ENCODE results near the gene UCHL3.

UCHL3 gene

DNA sequence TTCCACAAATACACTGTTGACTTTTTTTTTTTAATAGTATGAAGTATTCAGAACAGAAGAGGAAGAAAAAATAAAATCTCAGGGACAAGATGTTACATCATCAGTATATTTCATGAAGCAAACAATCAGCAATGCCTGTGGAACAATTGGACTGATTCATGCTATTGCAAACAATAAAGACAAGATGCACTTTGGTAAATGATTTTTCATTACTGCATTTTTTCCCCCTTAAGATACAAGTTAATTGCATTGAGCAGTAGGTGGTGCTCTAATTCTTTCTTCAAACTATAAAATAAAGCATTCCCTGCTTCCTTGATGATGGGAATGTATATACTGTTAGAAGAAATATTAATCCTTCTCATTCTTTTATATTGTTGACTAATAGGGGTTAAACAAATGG, 17.1 kb downstream of the UCHL3 start:
- in situ Hi-C loops (cut with MboI; ENCODE audit: low pct_unique_long_range_greater_than_20kb, low sequenced_read_pairs, unreplicated experiment), result no loop called here
- TF ChIP-seq, protein P1, sequence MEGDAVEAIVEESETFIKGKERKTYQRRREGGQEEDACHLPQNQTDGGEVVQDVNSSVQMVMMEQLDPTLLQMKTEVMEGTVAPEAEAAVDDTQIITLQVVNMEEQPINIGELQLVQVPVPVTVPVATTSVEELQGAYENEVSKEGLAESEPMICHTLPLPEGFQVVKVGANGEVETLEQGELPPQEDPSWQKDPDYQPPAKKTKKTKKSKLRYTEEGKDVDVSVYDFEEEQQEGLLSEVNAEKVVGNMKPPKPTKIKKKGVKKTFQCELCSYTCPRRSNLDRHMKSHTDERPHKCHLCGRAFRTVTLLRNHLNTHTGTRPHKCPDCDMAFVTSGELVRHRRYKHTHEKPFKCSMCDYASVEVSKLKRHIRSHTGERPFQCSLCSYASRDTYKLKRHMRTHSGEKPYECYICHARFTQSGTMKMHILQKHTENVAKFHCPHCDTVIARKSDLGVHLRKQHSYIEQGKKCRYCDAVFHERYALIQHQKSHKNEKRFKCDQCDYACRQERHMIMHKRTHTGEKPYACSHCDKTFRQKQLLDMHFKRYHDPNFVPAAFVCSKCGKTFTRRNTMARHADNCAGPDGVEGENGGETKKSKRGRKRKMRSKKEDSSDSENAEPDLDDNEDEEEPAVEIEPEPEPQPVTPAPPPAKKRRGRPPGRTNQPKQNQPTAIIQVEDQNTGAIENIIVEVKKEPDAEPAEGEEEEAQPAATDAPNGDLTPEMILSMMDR (IDR thresholded peaks at IDR 0.05; ENCODE audit: extremely low read depth, insufficient read depth, missing control alignments), result peak; percentile 41
- no peak for DNase-seq (ENCODE audit: low spot score)

DNA sequence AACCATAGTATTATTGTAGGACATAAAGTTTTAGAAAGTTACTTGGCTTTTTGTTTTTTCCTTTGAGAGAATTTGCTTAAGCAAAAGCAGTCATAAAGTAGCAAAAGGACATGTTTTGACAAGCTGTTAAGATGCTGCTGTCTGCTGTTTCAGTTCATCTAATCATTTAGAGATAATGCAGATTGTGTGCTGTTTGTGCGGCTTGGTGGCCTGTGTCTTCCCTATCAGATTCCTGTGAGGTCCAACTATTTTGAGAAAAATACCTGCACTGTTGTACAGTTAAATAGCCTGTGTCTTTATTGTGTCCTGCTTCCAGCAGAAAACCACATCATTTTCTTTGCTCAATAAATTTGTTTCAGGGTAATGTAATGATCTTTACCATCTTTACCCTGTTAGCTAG, 20.0 kb downstream of the UCHL3 start:
- TF ChIP-seq, protein P1 (IDR thresholded peaks at IDR 0.05; ENCODE audit: extremely low read depth, insufficient read depth, missing control alignments), result no peak

DNA sequence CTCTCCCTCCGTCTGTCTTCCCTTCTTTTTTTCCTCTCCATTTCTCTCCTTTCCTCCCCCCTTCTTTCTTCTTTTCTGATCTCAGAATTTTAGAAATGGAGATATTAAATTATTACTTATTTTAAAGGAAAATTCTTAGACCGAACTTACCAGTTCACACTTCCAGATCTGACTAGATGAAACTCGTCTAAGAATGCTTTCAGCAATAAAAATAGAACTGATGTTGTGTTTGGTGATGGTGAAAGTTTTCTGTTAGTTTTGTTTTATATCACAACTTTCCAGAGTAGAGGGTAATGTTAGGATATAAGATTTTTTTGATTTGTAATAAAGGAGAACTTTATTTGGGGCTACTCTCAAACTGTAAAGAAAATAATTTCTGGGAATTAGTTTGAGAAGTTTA, 29.9 kb downstream of the UCHL3 start:
- DNase-seq (ENCODE audit: low spot score), result no peak
- in situ Hi-C loops (cut with MboI; ENCODE audit: low pct_unique_long_range_greater_than_20kb, low sequenced_read_pairs, unreplicated experiment), result no loop called here

More for the DNA sequence above, 20.0 kb downstream of the UCHL3 start:
- no peak for DNase-seq (ENCODE audit: low spot score)
- in situ Hi-C loops (cut with MboI; ENCODE audit: low pct_unique_long_range_greater_than_20kb, low sequenced_read_pairs, unreplicated experiment), result no loop called here

DNA sequence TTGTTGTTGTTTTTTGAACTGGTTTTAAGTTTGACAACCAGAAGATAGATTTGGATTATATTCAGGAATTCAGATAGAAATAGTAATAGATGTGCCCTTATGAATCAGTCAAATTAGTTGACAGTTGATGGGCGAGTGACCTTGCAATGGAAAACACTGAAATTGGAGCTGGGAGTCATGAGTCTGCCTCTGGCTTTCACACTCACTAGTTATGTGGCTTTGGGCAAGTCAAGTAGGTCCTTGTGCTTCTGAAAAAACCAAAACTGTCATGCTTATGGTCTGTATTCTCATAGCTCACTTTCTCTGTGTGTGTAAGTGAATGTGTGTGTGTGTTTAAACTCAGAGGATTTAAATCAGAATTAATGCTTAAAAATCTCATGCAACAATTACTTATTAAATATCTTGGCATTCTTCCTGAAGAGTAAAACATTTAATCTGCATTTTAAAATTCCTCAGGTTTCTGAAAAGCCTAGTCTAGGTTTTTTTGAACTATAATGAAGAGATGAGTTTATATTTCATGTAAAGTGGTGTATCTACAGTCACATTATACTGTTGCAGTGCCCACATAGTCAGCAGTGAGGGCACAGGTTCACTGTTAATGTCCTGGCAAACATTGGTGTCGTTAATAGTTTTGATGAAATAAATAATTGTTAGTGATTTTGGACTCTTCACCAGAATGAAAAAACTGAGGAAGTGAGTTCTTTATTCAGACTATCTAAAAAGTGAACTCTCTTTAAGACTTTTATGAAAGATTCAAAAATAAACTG, 32.5 kb downstream of the UCHL3 start:
- TF ChIP-seq, protein P1 (IDR thresholded peaks at IDR 0.05; ENCODE audit: extremely low read depth, insufficient read depth, missing control alignments), result no peak
- in situ Hi-C loops (cut with MboI; ENCODE audit: low pct_unique_long_range_greater_than_20kb, low sequenced_read_pairs, unreplicated experiment), result no loop called here
- no peak for DNase-seq (ENCODE audit: low spot score)

More for the DNA sequence above, 29.9 kb downstream of the UCHL3 start:
- TF ChIP-seq, protein P1 (IDR thresholded peaks at IDR 0.05; ENCODE audit: extremely low read depth, insufficient read depth, missing control alignments), result no peak

DNA sequence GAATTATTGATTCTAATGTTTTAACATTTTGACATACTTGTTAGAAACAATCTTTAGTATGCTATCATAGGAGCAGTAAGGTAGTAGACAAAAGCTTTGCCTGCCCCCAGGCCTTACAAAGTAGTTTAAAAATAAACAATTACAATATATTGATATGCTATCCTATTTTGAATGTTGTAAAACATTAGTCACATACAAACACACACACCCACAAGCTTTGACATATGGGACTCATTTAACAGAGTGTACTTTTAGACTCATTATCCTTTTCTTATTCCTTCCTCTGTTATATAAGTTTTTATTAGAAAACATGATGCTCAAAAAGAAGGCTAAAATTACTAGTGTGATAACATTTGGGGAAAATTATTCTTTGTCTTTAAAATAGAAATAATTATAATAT, 33.5 kb downstream of the UCHL3 start:
- no peak for DNase-seq (ENCODE audit: low spot score)
- TF ChIP-seq, protein P1 (IDR thresholded peaks at IDR 0.05; ENCODE audit: extremely low read depth, insufficient read depth, missing control alignments), result no peak
- in situ Hi-C loops (cut with MboI; ENCODE audit: low pct_unique_long_range_greater_than_20kb, low sequenced_read_pairs, unreplicated experiment), result no loop called here

DNA sequence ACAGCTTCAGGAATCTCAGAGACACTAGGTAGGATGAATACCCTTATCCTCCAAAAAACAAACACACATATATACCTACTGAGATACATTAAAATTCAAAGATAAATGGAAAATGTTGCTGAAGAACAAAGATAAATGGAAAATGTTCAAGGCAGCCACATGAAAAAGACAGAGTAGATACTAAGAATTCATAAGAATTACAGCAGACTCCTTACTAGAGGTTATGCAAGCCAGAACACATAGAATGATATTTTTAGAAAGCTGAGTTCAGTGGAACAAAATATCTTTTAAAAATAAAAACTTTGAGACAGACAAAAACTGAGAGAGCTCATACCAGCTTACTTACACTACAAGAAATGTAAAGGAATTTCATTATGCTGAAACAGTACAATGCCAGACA, 35.6 kb downstream of the UCHL3 start:
- DNase-seq (ENCODE audit: low spot score), result no peak
- TF ChIP-seq, protein P1 (IDR thresholded peaks at IDR 0.05; ENCODE audit: extremely low read depth, insufficient read depth, missing control alignments), result no peak
- in situ Hi-C loops (cut with MboI; ENCODE audit: low pct_unique_long_range_greater_than_20kb, low sequenced_read_pairs, unreplicated experiment), result no loop called here
